ENCODE measurements around the gene DTD1.

Gene DTD1

DNA sequence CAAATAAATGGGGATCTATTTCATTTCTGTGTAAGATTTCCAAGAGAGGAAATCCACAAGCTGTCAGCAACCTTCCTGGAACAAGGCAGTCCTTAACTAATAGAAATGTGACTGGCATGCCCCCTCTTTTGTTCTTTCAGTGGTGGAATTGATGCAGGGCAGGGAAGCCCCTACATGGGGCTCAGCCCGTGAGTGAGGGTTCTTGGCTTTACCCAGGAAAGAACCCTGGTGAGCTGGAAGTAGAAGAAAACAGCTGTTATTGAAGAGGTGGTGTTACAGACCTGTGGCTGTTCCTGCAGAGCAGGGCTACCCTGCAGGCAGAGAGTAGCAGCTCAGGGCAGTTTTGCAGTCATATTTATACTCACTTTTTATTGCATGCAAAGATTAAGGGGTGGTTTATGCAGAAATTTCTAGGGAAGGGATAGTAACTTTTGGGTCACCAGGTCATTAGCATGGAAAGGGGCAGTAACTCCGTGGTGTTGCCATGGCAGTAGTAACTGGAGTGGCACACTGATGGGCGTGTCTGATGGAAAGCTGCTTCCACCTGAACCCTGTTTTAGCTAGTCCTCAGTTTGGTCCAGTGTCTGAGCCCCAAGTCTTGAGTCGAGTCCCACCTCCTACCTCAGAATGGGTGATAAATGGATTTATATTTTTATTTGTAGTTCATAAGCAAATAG, 137.1 kb downstream of the DTD1 start:
- Histone ChIP-seq H3K27ac (ENCODE audit: low read depth, low read length, poor library complexity, severe bottlenecking) (no peak overlapping the region), H3K36me3 (ENCODE audit: insufficient read depth, low read length) (peaks cover 1% of the 10 kb centered on the region), H2AFZ (ENCODE audit: low read length) (no peak overlapping the region), H3K4me1 (ENCODE audit: insufficient read depth, low read length, severe bottlenecking) (peaks cover 18% of the 10 kb centered on the region), H3F3A (ENCODE audit: insufficient read depth, low read length) (no peaks in the 10 kb centered on the region), H3K4me2 (ENCODE audit: low read length) (no peak overlapping the region), H4K20me1 (ENCODE audit: insufficient read depth, low read length) (no peaks in the 10 kb centered on the region), H3K4me3 (ENCODE audit: low read depth, low read length, poor library complexity, severe bottlenecking) (no peak overlapping the region), H3K79me2 (ENCODE audit: insufficient read depth, low read length) (no peaks in the 10 kb centered on the region), H3K9ac (ENCODE audit: low read length) (no peak overlapping the region), H3K9me3 (ENCODE audit: low read length) (0 out of 2 replicates have a peak, but pooled peaks cover 2% of the 10 kb centered on the region), H3K27me3 (ENCODE audit: insufficient read depth, low read length) (no peaks in the 10 kb centered on the region), H3K9me2 (ENCODE audit: low read depth, low read length) (no peaks in the 10 kb centered on the region)
- TF ChIP-seq EZH2 (IDR thresholded peaks at IDR 0.05; ENCODE audit: borderline replicate concordance, low read length) (no peak), CTCF (IDR thresholded peaks at IDR 0.05; ENCODE audit: low read length) (no peak)

GRCh38 chr20:18727032-18727508, 139.2 kb downstream of the DTD1 start:
- no peaks in the 10 kb centered on the region for H3K27me3 ChIP-seq (ENCODE audit: insufficient read depth, low read length)
- H2AFZ ChIP-seq (ENCODE audit: low read length) = no peak overlapping the region
- H3K36me3 ChIP-seq (ENCODE audit: insufficient read depth, low read length) = no peaks in the 10 kb centered on the region
- no peaks in the 10 kb centered on the region for H3K9me3 ChIP-seq (ENCODE audit: low read length)
- TF ChIP-seq EZH2 (IDR thresholded peaks at IDR 0.05; ENCODE audit: borderline replicate concordance, low read length) = no peak
- no peak for TF ChIP-seq CTCF (IDR thresholded peaks at IDR 0.05; ENCODE audit: low read length)
- H3F3A ChIP-seq (ENCODE audit: insufficient read depth, low read length) = no peaks in the 10 kb centered on the region
- H4K20me1 ChIP-seq (ENCODE audit: insufficient read depth, low read length) = no peaks in the 10 kb centered on the region
- no peak overlapping the region for H3K4me3 ChIP-seq (ENCODE audit: low read depth, low read length, poor library complexity, severe bottlenecking)
- no peaks in the 10 kb centered on the region for H3K9me2 ChIP-seq (ENCODE audit: low read depth, low read length)
- no peak overlapping the region for H3K4me2 ChIP-seq (ENCODE audit: low read length)
- no peak overlapping the region for H3K27ac ChIP-seq (ENCODE audit: low read depth, low read length, poor library complexity, severe bottlenecking)
- H3K79me2 ChIP-seq (ENCODE audit: insufficient read depth, low read length) = no peaks in the 10 kb centered on the region
- H3K9ac ChIP-seq (ENCODE audit: low read length) = no peak overlapping the region
- H3K4me1 ChIP-seq (ENCODE audit: insufficient read depth, low read length, severe bottlenecking) = peaks cover 18% of the 10 kb centered on the region

GRCh38 chr20:18728165-18728869, 140.5 kb downstream of the DTD1 start:
- no peak overlapping the region for H2AFZ ChIP-seq (ENCODE audit: low read length)
- H3K4me3 ChIP-seq (ENCODE audit: low read depth, low read length, poor library complexity, severe bottlenecking) = no peak overlapping the region
- H3K79me2 ChIP-seq (ENCODE audit: insufficient read depth, low read length) = no peaks in the 10 kb centered on the region
- no peaks in the 10 kb centered on the region for H3K9me3 ChIP-seq (ENCODE audit: low read length)
- no peaks in the 10 kb centered on the region for H3K9me2 ChIP-seq (ENCODE audit: low read depth, low read length)
- peak overlapping the region; percentile 56 for H3K4me2 ChIP-seq (ENCODE audit: low read length)
- peak overlapping the region; percentile 43 for H3K27ac ChIP-seq (ENCODE audit: low read depth, low read length, poor library complexity, severe bottlenecking)
- peaks cover 20% of the 10 kb centered on the region for H3K4me1 ChIP-seq (ENCODE audit: insufficient read depth, low read length, severe bottlenecking)
- no peak for TF ChIP-seq CTCF (IDR thresholded peaks at IDR 0.05; ENCODE audit: low read length)
- TF ChIP-seq EZH2 (IDR thresholded peaks at IDR 0.05; ENCODE audit: borderline replicate concordance, low read length) = no peak
- H4K20me1 ChIP-seq (ENCODE audit: insufficient read depth, low read length) = no peaks in the 10 kb centered on the region
- H3K27me3 ChIP-seq (ENCODE audit: insufficient read depth, low read length) = no peaks in the 10 kb centered on the region
- no peaks in the 10 kb centered on the region for H3K36me3 ChIP-seq (ENCODE audit: insufficient read depth, low read length)
- no peaks in the 10 kb centered on the region for H3F3A ChIP-seq (ENCODE audit: insufficient read depth, low read length)
- no peak overlapping the region for H3K9ac ChIP-seq (ENCODE audit: low read length)
